Measurements from ENCODE around the gene HSD11B1.

- TF ChIP-seq CTCF (IDR thresholded peaks at IDR 0.05; ENCODE audit: insufficient read depth, low read length, poor library complexity, severe bottlenecking) (no peak), EZH2phosphoT487 (conservative IDR thresholded peaks at IDR 0.05; ENCODE audit: low read length) (no peak)
These were observed 61.4 kb downstream of the HSD11B1 start for GRCh38 chr1:209766051-209766450.

Measured in SU-DHL-6 (cell line).